BLaER1 treated with 17β-estradiol and CSF1 and Interleukin-3, amounts not matched to agents 10 nM and 100 nM (cell line): ENCODE results near the gene POLR1A.
"Not testable (repeated sequence)": the region's sequence is repeated elsewhere in the genome, so short reads cannot be mapped to it uniquely, and the experiment has no call there.

Source experiments
- H3K27ac ChIP-seq, 11 experiments: shearing (Covaris generic); formaldehyde crosslinking; 2 replicates each; pipeline ENCODE4 v1.8.1; 2022
- H3K27me3 ChIP-seq, 11 experiments: shearing (Covaris generic); formaldehyde crosslinking; 2 replicates each; pipeline ENCODE4 v1.8.1; 2022
- H3K36me3 ChIP-seq, 11 experiments: shearing (Covaris generic); formaldehyde crosslinking; 2 replicates each; pipeline ENCODE4 v1.8.1; 2022
- H3K4me1 ChIP-seq, 10 experiments: shearing (Covaris generic); formaldehyde crosslinking; 2 replicates each; pipeline ENCODE4 v1.8.1; 2022
- H3K4me2 ChIP-seq, 11 experiments: shearing (Covaris generic); formaldehyde crosslinking; 2 replicates each; pipeline ENCODE4 v1.8.1; 2022
- H3K4me3 ChIP-seq, 10 experiments: shearing (Covaris generic); formaldehyde crosslinking; 2 replicates each; pipeline ENCODE4 v1.8.1; 2022
- H3K9ac ChIP-seq, 11 experiments: shearing (Covaris generic); formaldehyde crosslinking; 2 replicates each; pipeline ENCODE4 v1.8.1; 2022
- H3K9me3 ChIP-seq, 11 experiments: shearing (Covaris generic); formaldehyde crosslinking; replicated peaks in 1 of 11; 2 replicates each; pipeline ENCODE4 v1.8.1; 2022
- H4K20me1 ChIP-seq, 11 experiments: shearing (Covaris generic); formaldehyde crosslinking; 2 replicates each; pipeline ENCODE4 v1.8.1; 2022
- Cebpa-rat ChIP-seq, 11 experiments: shearing (Covaris generic); IDR thresholded peaks; 2 replicates each; pipeline ENCODE4 v1.8.1; 2022

Gene POLR1A

GRCh38 chr2:85994421-85994777 lies 111.3 kb downstream of the POLR1A start:
- TF ChIP-seq Cebpa-rat (IDR thresholded peaks at IDR 0.05): no peak
- Histone ChIP-seq H3K27me3 (no peaks in the 10 kb centered on the region), H3K4me3 (no peak overlapping the region), H3K36me3 (no peaks in the 10 kb centered on the region), H3K4me1 (peaks cover 48 to 86% (median 61%) of the 10 kb centered on the region in 10 experiments), H3K9ac (peak overlapping the region in 8 of 11 experiments; percentile 10 to 68 (median 34); a peak in 9 of 22 replicates), H4K20me1 (no peaks in the 10 kb centered on the region), H3K27ac (peak overlapping the region in 10 of 11 experiments; percentile 19 to 80 (median 63); a peak in 17 of 22 replicates), H3K4me2 (peak overlapping the region; percentile 57 to 95 (median 77)), H3K9me3 (no peaks in the 10 kb centered on the region)

- Histone ChIP-seq H3K4me3 (no peak overlapping the region), H3K27ac (no peak overlapping the region), H3K9ac (no peak overlapping the region), H3K36me3 (no peaks in the 10 kb centered on the region), H3K27me3 (no peaks in the 10 kb centered on the region), H3K4me2 (peak overlapping the region in 4 of 11 experiments; percentile 32 to 95 (median 86); a peak in 7 of 22 replicates), H3K9me3 (no peaks in the 10 kb centered on the region), H4K20me1 (no peaks in the 10 kb centered on the region), H3K4me1 (peaks cover 34 to 68% (median 46%) of the 10 kb centered on the region in 10 experiments)
- TF ChIP-seq Cebpa-rat (IDR thresholded peaks at IDR 0.05): no peak
These were observed 113.1 kb downstream of the POLR1A start for GRCh38 chr2:85992611-85993010.

- H4K20me1 ChIP-seq, H3K9me3 ChIP-seq, H3K27ac ChIP-seq, H3K27me3 ChIP-seq, H3K4me3 ChIP-seq, H3K9ac ChIP-seq, H3K36me3 ChIP-seq: not testable (repeated sequence)
- Histone ChIP-seq H3K4me1 (peaks cover 32 to 63% (median 40%) of the 10 kb centered on the region in 10 experiments), H3K4me2 (peak overlapping the region in 3 of 11 experiments; percentile 82 to 95 (median 91); a peak in 4 of 22 replicates)
These were observed 113.6 kb downstream of the POLR1A start for GRCh38 chr2:85992053-85992452.

- Histone ChIP-seq H3K9ac (no peak overlapping the region), H3K27ac (no peak overlapping the region)
These were observed 115.6 kb downstream of the POLR1A start for GRCh38 chr2:85990084-85990483.

GRCh38 chr2:85989288-85989865 lies 116.3 kb downstream of the POLR1A start:
- Histone ChIP-seq H3K4me1 (peaks cover 10 to 36% (median 14%) of the 10 kb centered on the region in 10 experiments), H3K9ac (no peak overlapping the region), H3K27ac (no peak overlapping the region), H3K9me3 (no peaks in the 10 kb centered on the region), H3K4me2 (no peak overlapping the region), H3K4me3 (no peak overlapping the region), H3K36me3 (no peaks in the 10 kb centered on the region), H4K20me1 (no peaks in the 10 kb centered on the region), H3K27me3 (no peaks in the 10 kb centered on the region)
- TF ChIP-seq Cebpa-rat (IDR thresholded peaks at IDR 0.05): no peak

More at GRCh38 chr2:85990084-85990483, 115.6 kb downstream of the POLR1A start:
- TF ChIP-seq Cebpa-rat (IDR thresholded peaks at IDR 0.05): no peak
- Histone ChIP-seq H4K20me1 (no peaks in the 10 kb centered on the region), H3K4me3 (no peak overlapping the region), H3K4me1 (peaks cover 17 to 43% (median 21%) of the 10 kb centered on the region in 10 experiments), H3K27me3 (no peaks in the 10 kb centered on the region), H3K4me2 (no peak overlapping the region), H3K9me3 (no peaks in the 10 kb centered on the region), H3K36me3 (no peaks in the 10 kb centered on the region)

GRCh38 chr2:85988914-85989270 lies 116.8 kb downstream of the POLR1A start:
- no peaks in the 10 kb centered on the region for H3K36me3 ChIP-seq

DNA sequence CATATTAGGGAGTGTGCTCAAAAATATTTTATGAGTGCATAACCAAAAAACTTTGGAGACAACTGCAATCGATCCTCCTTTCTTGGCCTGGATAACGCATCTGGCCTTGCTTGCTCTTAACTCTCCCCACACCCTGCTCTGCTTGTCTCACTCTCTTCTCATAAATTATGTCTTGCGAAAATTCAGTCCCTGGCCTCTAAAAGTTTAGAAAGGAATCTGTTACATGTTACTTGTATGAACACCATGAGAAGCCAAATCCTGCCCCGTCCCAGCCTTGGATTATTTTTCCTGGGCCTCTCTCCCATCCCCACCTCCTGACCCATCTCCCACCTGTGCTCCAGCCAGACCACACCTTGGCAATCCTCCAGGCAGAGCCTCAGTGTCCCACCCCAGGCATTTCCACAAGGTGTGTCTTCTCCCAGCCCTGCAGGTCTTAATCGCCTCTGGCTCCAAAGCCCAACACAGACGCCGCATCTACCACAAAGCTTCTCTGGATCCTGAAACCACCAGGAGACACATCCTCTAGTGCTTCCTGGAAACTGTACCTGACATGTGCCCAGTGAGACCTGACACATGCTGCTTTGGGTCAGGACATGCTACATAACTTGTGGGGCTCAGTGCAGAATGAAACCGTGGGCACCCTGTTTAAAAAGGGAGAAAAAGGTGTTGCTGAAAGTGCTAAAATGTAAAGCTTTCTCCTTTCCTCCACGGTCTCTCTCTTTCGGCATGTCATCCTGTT lies 117.3 kb downstream of the POLR1A start:
- no peak overlapping the region for H3K27ac ChIP-seq
- H3K4me1 ChIP-seq: peaks cover 0 to 26% (median 3%) of the 10 kb centered on the region in 10 experiments; a peak in 14 of 20 replicates
- H4K20me1 ChIP-seq: no peaks in the 10 kb centered on the region
- H3K36me3 ChIP-seq: no peaks in the 10 kb centered on the region
- no peak for TF ChIP-seq Cebpa-rat (IDR thresholded peaks at IDR 0.05)
- H3K4me3 ChIP-seq: no peak overlapping the region
- H3K9me3 ChIP-seq: no peaks in the 10 kb centered on the region
- no peak overlapping the region; a peak in 1 of 22 replicates for H3K9ac ChIP-seq
- H3K4me2 ChIP-seq: no peak overlapping the region
- no peaks in the 10 kb centered on the region for H3K27me3 ChIP-seq

More at GRCh38 chr2:85988914-85989270, 116.8 kb downstream of the POLR1A start:
- no peaks in the 10 kb centered on the region for H3K27me3 ChIP-seq
- H3K4me2 ChIP-seq: no peak overlapping the region
- H3K27ac ChIP-seq: no peak overlapping the region
- peaks cover 5 to 31% (median 9%) of the 10 kb centered on the region in 10 experiments for H3K4me1 ChIP-seq
- no peaks in the 10 kb centered on the region for H3K9me3 ChIP-seq
- no peak for TF ChIP-seq Cebpa-rat (IDR thresholded peaks at IDR 0.05)
- H3K4me3 ChIP-seq: no peak overlapping the region
- H3K9ac ChIP-seq: no peak overlapping the region
- no peaks in the 10 kb centered on the region for H4K20me1 ChIP-seq

GRCh38 chr2:85987266-85988174 lies 118.2 kb downstream of the POLR1A start:
- Histone ChIP-seq H3K9me3 (no peaks in the 10 kb centered on the region), H3K9ac (no peak overlapping the region), H3K4me3 (no peak overlapping the region), H3K27me3 (no peaks in the 10 kb centered on the region), H3K4me2 (no peak overlapping the region), H3K27ac (no peak overlapping the region), H3K4me1 (peaks cover 0 to 17% (median under 1%) of the 10 kb centered on the region in 10 experiments; a peak in 8 of 20 replicates), H4K20me1 (no peaks in the 10 kb centered on the region), H3K36me3 (no peaks in the 10 kb centered on the region)
- no peak for TF ChIP-seq Cebpa-rat (IDR thresholded peaks at IDR 0.05)

- Histone ChIP-seq H3K4me2 (no peak overlapping the region), H3K27ac (no peak overlapping the region), H3K9me3 (no peaks in the 10 kb centered on the region), H3K4me1 (peaks cover 0 to 3% (median 0%) of the 10 kb centered on the region in 10 experiments; a peak in 1 of 20 replicates), H3K9ac (no peak overlapping the region), H3K4me3 (no peak overlapping the region), H3K27me3 (no peaks in the 10 kb centered on the region), H4K20me1 (no peaks in the 10 kb centered on the region), H3K36me3 (no peaks in the 10 kb centered on the region)
- no peak for TF ChIP-seq Cebpa-rat (IDR thresholded peaks at IDR 0.05)
These were observed 119.6 kb downstream of the POLR1A start for GRCh38 chr2:85986121-85986520.
